Ishikawa (cell line): ENCODE data around the gene ATP1B3.

Experiments used
- TF ChIP-seq, protein P1 (sequence below): IDR thresholded peaks from 2 replicates; pipeline ENCODE4 v1.6.1; 2012
- TF ChIP-seq, protein P2 (sequence below): IDR thresholded peaks from 2 replicates; pipeline ENCODE4 v1.6.1; 2012; ENCODE audit warnings: low read depth, mild to moderate bottlenecking

DNA sequence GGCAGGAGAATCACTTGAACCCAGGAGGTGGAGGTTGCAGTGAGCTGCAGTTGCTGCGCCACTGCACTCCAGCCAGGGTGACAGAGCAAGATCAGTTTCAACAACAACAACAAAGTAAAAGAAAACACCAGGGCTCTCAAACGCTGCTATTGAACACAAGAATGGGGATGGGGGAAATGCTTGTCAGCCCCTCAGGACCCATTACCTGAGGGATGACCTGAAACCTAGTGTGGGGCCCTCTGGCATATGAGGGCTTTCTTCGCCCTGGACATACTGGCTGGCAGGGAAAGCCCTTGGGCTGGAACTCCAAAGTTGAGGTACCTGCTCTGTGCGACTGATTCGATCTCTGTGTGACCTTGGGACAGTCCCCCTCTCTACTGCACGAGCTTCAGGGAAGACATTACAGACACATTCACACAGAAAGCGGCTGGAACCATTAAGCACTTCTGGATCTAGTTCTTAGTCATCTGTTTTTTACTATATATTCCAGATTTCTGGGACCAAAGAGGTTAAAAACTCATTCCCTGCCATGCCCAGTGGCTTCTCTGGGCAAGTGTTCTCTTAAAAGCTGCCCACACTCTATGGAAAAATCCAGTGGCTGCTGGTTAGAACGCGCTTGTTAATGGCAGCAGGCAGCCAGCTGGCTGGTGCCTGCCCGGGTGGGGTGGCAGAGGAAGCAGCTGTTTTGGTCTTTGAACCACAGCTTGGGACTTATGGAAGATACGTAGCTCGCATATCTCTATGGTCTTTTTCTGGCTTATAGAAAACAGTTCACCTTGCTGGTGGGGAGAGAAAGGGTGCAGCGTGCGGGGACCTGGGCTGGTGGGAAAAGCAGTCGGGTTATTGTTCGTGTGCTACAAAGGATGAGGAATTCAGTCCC is 57.2 kb downstream of the ATP1B3 start:
- TF ChIP-seq, protein P1, sequence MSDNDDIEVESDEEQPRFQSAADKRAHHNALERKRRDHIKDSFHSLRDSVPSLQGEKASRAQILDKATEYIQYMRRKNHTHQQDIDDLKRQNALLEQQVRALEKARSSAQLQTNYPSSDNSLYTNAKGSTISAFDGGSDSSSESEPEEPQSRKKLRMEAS, result no peak
- TF ChIP-seq, protein P2, sequence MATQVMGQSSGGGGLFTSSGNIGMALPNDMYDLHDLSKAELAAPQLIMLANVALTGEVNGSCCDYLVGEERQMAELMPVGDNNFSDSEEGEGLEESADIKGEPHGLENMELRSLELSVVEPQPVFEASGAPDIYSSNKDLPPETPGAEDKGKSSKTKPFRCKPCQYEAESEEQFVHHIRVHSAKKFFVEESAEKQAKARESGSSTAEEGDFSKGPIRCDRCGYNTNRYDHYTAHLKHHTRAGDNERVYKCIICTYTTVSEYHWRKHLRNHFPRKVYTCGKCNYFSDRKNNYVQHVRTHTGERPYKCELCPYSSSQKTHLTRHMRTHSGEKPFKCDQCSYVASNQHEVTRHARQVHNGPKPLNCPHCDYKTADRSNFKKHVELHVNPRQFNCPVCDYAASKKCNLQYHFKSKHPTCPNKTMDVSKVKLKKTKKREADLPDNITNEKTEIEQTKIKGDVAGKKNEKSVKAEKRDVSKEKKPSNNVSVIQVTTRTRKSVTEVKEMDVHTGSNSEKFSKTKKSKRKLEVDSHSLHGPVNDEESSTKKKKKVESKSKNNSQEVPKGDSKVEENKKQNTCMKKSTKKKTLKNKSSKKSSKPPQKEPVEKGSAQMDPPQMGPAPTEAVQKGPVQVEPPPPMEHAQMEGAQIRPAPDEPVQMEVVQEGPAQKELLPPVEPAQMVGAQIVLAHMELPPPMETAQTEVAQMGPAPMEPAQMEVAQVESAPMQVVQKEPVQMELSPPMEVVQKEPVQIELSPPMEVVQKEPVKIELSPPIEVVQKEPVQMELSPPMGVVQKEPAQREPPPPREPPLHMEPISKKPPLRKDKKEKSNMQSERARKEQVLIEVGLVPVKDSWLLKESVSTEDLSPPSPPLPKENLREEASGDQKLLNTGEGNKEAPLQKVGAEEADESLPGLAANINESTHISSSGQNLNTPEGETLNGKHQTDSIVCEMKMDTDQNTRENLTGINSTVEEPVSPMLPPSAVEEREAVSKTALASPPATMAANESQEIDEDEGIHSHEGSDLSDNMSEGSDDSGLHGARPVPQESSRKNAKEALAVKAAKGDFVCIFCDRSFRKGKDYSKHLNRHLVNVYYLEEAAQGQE, result no peak
